Measurements from ENCODE around the gene STARD13. TPM values are rescaled to one million over a fixed set of nuclear protein-coding genes. Genes with fewer than 3 reads are reported as not detected.

Gene STARD13
- total and polyA plus RNA-seq, 2 donors (not counting 1 experiment from before 2014, with no cell fraction given), result 0.06 to 0.22 TPM

DNA sequence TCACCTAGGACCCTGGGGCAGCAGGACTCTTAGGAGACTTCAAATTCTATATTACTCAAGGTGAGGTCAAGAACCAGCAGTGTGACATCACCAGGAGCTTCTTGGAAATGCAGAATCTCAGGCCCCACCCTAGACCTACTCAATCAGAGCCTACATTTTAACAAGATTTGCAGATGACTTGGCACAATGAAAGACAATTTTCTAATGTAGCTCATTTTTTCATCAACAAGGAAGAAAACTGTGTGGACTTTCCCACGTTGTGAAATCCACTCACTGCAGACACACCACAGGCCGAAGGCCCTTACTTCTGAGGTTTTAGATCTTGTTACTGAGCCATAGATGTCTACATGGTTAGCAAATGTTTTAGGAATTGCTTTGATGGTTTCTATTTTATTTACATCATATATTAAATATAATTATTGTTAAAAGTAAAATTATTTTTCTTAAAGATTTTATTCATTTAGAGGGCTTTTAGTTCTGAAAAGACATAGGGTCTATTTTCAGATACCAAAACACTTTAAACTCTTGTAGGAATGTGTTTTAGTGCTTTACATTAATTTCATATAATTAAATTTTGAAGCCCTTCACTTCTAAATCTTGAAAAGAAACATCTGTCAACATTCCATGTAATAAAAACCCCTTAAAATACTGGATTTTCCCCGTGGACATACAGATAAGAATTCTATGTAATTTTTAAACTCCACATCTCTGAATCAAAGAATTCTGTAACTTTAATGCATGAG lies 18.5 kb upstream of the STARD13 start:
- H3K4me3 Mint-ChIP-seq, result no peak overlapping the region
- peaks cover 2% of the 10 kb centered on the region for H3K4me1 Mint-ChIP-seq
- Histone ChIP-seq H3K27ac (ENCODE audit: low read length in 2 of 2) (no peak overlapping the region), H3K79me2 (ENCODE audit: control insufficient read depth, insufficient read depth, low read length) (no peaks in the 10 kb centered on the region), H3K4me1 (ENCODE audit: control insufficient read depth in 2 of 2, insufficient read depth in 2 of 2, low read length in 2 of 2) (no peaks in the 10 kb centered on the region), H3K4me3 (ENCODE audit: control extremely low read depth in 1 of 5, extremely low read depth in 1 of 5, insufficient read depth in 1 of 5, low read depth in 2 of 5, low read length in 4 of 5) (no peak overlapping the region), H3K36me3 (replicated peaks in 1 of 2; ENCODE audit: control extremely low read depth in 1 of 2, control insufficient read depth in 1 of 2, extremely low read depth in 1 of 2, insufficient read depth in 2 of 2, low read length in 1 of 2) (no peaks in the 10 kb centered on the region), H4K20me1 (ENCODE audit: control insufficient read depth, insufficient read depth, low read length, poor library complexity, severe bottlenecking) (no peaks in the 10 kb centered on the region), H2AFZ (ENCODE audit: insufficient read depth, low read depth, low read length, poor library complexity, severe bottlenecking) (no peak overlapping the region), H3K4me2 (replicated peaks; ENCODE audit: low read depth, low read length, poor library complexity, severe bottlenecking) (no peak overlapping the region), H3K9me3 (ENCODE audit: control extremely low read depth in 1 of 3, control insufficient read depth in 2 of 3, insufficient read depth in 1 of 3, low read length in 2 of 3) (peaks cover 0 to 4% (median 2%) of the 10 kb centered on the region in 3 donors), H3K9ac (ENCODE audit: low read length) (no peak overlapping the region), H3K27me3 (replicated peaks in 1 of 4; ENCODE audit: control extremely low read depth in 1 of 4, control insufficient read depth in 3 of 4, insufficient read depth in 4 of 4, low read length in 3 of 4) (no peaks in the 10 kb centered on the region)
- WGBS (ENCODE audit: insufficient coverage), result no CpG with 5 or more reads among the region's 3 CpGs
- DNase-seq (no peak), ATAC-seq (ENCODE audit: low read depth) (no peak)
- H3K27ac Mint-ChIP-seq, result no peak overlapping the region
- TF ChIP-seq EZH2 (IDR thresholded peaks at IDR 0.05; ENCODE audit: borderline replicate concordance, insufficient read depth, low read depth, low read length, poor library complexity, severe bottlenecking), result no peak
- TF ChIP-seq, protein P1, sequence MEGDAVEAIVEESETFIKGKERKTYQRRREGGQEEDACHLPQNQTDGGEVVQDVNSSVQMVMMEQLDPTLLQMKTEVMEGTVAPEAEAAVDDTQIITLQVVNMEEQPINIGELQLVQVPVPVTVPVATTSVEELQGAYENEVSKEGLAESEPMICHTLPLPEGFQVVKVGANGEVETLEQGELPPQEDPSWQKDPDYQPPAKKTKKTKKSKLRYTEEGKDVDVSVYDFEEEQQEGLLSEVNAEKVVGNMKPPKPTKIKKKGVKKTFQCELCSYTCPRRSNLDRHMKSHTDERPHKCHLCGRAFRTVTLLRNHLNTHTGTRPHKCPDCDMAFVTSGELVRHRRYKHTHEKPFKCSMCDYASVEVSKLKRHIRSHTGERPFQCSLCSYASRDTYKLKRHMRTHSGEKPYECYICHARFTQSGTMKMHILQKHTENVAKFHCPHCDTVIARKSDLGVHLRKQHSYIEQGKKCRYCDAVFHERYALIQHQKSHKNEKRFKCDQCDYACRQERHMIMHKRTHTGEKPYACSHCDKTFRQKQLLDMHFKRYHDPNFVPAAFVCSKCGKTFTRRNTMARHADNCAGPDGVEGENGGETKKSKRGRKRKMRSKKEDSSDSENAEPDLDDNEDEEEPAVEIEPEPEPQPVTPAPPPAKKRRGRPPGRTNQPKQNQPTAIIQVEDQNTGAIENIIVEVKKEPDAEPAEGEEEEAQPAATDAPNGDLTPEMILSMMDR (IDR thresholded peaks at IDR 0.05), result no peak
- peaks cover 8% of the 10 kb centered on the region for H3K9me3 Mint-ChIP-seq (ENCODE audit: insufficient read depth)
- ChIA-PET CTCF (no interaction called here), POLR2A (no interaction called here)
- intact Hi-C loops (cut with micrococcal nuclease), result no loop called here
- H3K27me3 Mint-ChIP-seq, result peaks cover 10% of the 10 kb centered on the region

DNA sequence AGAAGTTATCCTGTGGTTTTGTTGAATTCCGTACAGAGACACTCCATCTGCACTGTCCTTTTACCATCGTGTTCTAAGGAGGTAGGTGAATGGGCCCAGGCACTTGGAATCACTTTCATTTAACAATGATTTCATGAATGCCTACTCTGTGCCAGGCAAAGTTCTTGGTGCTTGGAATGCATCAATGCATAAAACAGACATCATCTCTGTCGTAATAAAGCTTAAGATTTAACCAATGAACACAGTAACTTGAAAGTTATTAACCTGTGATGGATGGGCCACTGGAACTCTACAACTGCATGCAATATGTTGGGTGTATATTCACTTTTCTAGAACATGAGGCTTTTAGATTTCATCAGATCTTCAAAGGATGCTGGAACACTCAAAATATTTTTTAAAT lies 14.1 kb upstream of the STARD13 start:
- Histone ChIP-seq H3K9me3 (ENCODE audit: control extremely low read depth in 1 of 3, control insufficient read depth in 2 of 3, insufficient read depth in 1 of 3, low read length in 2 of 3) (no peaks in the 10 kb centered on the region), H3K36me3 (replicated peaks in 1 of 2; ENCODE audit: control extremely low read depth in 1 of 2, control insufficient read depth in 1 of 2, extremely low read depth in 1 of 2, insufficient read depth in 2 of 2, low read length in 1 of 2) (no peaks in the 10 kb centered on the region), H4K20me1 (ENCODE audit: control insufficient read depth, insufficient read depth, low read length, poor library complexity, severe bottlenecking) (no peaks in the 10 kb centered on the region), H3K79me2 (ENCODE audit: control insufficient read depth, insufficient read depth, low read length) (no peaks in the 10 kb centered on the region), H3K4me1 (ENCODE audit: control insufficient read depth in 2 of 2, insufficient read depth in 2 of 2, low read length in 2 of 2) (no peaks in the 10 kb centered on the region), H3K27me3 (replicated peaks in 1 of 4; ENCODE audit: control extremely low read depth in 1 of 4, control insufficient read depth in 3 of 4, insufficient read depth in 4 of 4, low read length in 3 of 4) (no peaks in the 10 kb centered on the region), H3K27ac (ENCODE audit: low read length in 2 of 2) (no peak overlapping the region), H2AFZ (ENCODE audit: insufficient read depth, low read depth, low read length, poor library complexity, severe bottlenecking) (no peak overlapping the region), H3K9ac (ENCODE audit: low read length) (no peak overlapping the region), H3K4me2 (replicated peaks; ENCODE audit: low read depth, low read length, poor library complexity, severe bottlenecking) (no peak overlapping the region), H3K4me3 (ENCODE audit: control extremely low read depth in 1 of 5, extremely low read depth in 1 of 5, insufficient read depth in 1 of 5, low read depth in 2 of 5, low read length in 4 of 5) (no peak overlapping the region)
- H3K9me3 Mint-ChIP-seq (ENCODE audit: insufficient read depth), result no peaks in the 10 kb centered on the region
- no CpG with 5 or more reads among the region's 3 CpGs for WGBS (ENCODE audit: insufficient coverage)
- POLR2A ChIA-PET, result no interaction called here
- H3K4me3 Mint-ChIP-seq, result no peak overlapping the region
- DNase-seq (no peak), ATAC-seq (ENCODE audit: low read depth) (no peak)
- peaks cover 10% of the 10 kb centered on the region for H3K27me3 Mint-ChIP-seq
- intact Hi-C loops (cut with micrococcal nuclease), result no loop called here
- no peak overlapping the region for H3K27ac Mint-ChIP-seq
- no peaks in the 10 kb centered on the region for H3K4me1 Mint-ChIP-seq
- TF ChIP-seq EZH2 (IDR thresholded peaks at IDR 0.05; ENCODE audit: borderline replicate concordance, insufficient read depth, low read depth, low read length, poor library complexity, severe bottlenecking), result no peak
- TF ChIP-seq, protein P1 (IDR thresholded peaks at IDR 0.05), result no peak
- CTCF ChIA-PET, result no interaction called here

Measured in B cell (primary cell).